ENCODE measurements around the gene CCDC177.

- TF ChIP-seq CTCF (conservative IDR thresholded peaks at IDR 0.05; ENCODE audit: low read length) (no peak), EZH2phosphoT487 (IDR thresholded peaks at IDR 0.05; ENCODE audit: borderline replicate concordance, low read depth, low read length) (no peak)
Observed at GRCh38 chr14:69572841-69573135, 1.9 kb downstream of the CCDC177 start.
